ENCODE data around the gene CLEC20A.

Gene CLEC20A

DNA sequence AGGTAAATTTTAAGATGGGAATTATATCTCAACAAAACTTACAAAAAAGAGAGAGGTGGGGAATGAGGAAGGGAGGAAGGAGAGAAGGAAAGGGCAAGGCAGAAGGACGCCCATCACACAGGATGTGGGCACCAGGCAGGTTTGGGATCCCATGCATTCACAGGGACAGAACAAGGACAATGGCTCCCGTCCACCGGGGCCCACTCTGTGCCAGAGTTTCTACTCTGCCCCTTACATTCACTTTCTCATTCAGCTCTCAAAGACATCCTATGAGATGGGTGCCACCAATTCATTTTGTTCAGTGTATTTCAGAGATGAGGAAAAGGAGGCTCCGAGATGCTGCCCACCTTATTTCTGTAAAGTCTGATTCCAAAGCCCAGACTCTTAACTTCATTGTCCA is 7.4 kb downstream of the CLEC20A start:
- no peaks in the 10 kb centered on the region for H3K36me3 ChIP-seq
- no peak for TF ChIP-seq CTCF (IDR thresholded peaks at IDR 0.05; ENCODE audit: low read depth, low read length)
- H3K9me3 ChIP-seq: no peaks in the 10 kb centered on the region
- no peaks in the 10 kb centered on the region for H3K27me3 ChIP-seq
- DNase-seq: no peak
- H3K4me1 ChIP-seq: no peaks in the 10 kb centered on the region
- H3K4me3 ChIP-seq (ENCODE audit: low read depth, low read length): no peak overlapping the region

- no peak for TF ChIP-seq CTCF (IDR thresholded peaks at IDR 0.05; ENCODE audit: low read depth, low read length)
- Histone ChIP-seq H3K9me3 (no peaks in the 10 kb centered on the region), H3K36me3 (no peaks in the 10 kb centered on the region), H3K4me3 (ENCODE audit: low read depth, low read length) (no peak overlapping the region), H3K4me1 (no peaks in the 10 kb centered on the region), H3K27me3 (no peaks in the 10 kb centered on the region)
- DNase-seq: no peak
Observed at GRCh38 chr1:178488393-178488792, 8.4 kb downstream of the CLEC20A start.

- Histone ChIP-seq H3K36me3 (no peaks in the 10 kb centered on the region), H3K4me3 (ENCODE audit: low read depth, low read length) (no peak overlapping the region), H3K9me3 (no peaks in the 10 kb centered on the region), H3K27me3 (no peaks in the 10 kb centered on the region), H3K4me1 (no peaks in the 10 kb centered on the region)
- no peak for DNase-seq
- TF ChIP-seq CTCF (IDR thresholded peaks at IDR 0.05; ENCODE audit: low read depth, low read length): no peak
Observed at GRCh38 chr1:178487070-178487615, 9.6 kb downstream of the CLEC20A start.

- DNase-seq: no peak
- Histone ChIP-seq H3K4me1 (no peaks in the 10 kb centered on the region), H3K27me3 (no peaks in the 10 kb centered on the region), H3K4me3 (ENCODE audit: low read depth, low read length) (no peak overlapping the region), H3K9me3 (no peaks in the 10 kb centered on the region), H3K36me3 (no peaks in the 10 kb centered on the region)
- TF ChIP-seq CTCF (IDR thresholded peaks at IDR 0.05; ENCODE audit: low read depth, low read length): no peak
Observed at GRCh38 chr1:178486100-178487069, 10.4 kb downstream of the CLEC20A start.

- Histone ChIP-seq H3K4me1 (no peaks in the 10 kb centered on the region), H3K9me3 (no peaks in the 10 kb centered on the region), H3K27me3 (no peaks in the 10 kb centered on the region), H3K36me3 (no peaks in the 10 kb centered on the region), H3K4me3 (ENCODE audit: low read depth, low read length) (no peak overlapping the region)
- TF ChIP-seq CTCF (IDR thresholded peaks at IDR 0.05; ENCODE audit: low read depth, low read length): no peak
- DNase-seq: no peak
Observed at GRCh38 chr1:178485541-178485981, 11.2 kb downstream of the CLEC20A start.

DNA sequence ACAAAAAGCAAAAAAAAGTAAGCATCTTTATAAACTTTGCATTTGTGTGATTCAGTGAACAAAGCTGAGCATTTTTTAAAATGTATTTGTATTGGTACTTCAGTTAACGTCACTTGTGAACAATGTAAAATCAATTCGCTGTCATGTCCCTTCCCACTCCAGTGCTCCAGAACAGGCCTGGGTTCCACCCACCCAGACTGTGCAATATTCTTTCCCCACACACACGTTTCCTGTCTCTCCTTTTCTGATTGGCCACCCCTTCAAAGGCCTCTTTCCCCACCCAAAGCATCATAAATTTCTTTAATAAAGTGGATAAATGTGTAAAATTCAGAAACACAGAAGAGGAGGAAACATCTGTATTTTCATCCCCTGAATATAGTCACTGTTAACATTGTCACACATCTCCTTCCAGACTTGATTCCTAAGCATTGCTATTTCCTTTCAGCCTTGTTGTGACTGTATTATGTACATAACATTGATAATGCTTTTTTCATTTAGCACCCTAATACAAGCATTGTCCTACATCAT is 12.0 kb downstream of the CLEC20A start:
- Histone ChIP-seq H3K36me3 (no peaks in the 10 kb centered on the region), H3K4me3 (ENCODE audit: low read depth, low read length) (no peak overlapping the region)
- TF ChIP-seq CTCF (IDR thresholded peaks at IDR 0.05; ENCODE audit: low read depth, low read length): no peak

More for the DNA sequence above, 12.0 kb downstream of the CLEC20A start:
- no peaks in the 10 kb centered on the region for H3K4me1 ChIP-seq
- H3K27me3 ChIP-seq: no peaks in the 10 kb centered on the region
- H3K9me3 ChIP-seq: no peaks in the 10 kb centered on the region
- no peak for DNase-seq
